ENCODE data around the gene ZNF267.

ZNF267 gene

GRCh38 chr16:31876951-31877828 is 3.6 kb downstream of the ZNF267 start:
- H3K36me3 ChIP-seq, result peaks cover 8% of the 10 kb centered on the region
- DNase-seq, result no peak

DNA sequence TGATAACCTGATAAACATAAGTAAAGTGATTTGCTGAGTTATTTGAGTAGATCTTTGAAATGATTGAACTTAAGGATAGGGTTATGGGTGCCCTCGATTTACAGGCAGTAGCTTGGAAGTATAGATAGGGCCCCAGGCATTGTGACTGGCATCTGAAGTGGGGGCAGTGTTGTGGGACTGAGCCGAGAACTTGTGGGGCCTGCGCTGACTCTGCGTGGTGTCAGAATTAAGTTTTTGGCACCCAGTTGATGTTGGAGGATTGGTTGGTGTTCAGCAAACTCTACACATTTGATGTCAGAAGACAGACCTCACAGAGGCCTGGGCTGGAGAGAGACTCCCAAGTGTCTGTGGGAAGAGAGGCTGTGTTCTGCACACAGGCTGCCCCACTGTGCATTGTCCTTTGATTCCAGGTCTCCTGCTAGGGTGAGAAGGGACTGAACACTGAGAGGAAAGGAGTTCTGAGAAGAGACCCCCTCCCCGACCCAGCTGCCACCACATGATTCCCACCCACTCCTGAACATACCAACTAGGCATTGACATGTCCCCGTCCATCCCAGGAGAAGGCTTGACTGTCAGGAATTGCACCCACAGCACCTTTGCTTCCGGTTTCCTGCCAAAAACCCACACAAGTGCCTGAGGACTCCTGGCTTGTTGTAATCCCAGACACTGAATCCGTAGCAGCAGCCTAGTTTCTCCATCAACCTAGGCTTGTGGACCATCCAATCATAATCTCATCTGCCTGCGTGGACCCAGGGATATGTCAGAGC is 4.5 kb downstream of the ZNF267 start:
- H3K27me3 ChIP-seq (ENCODE audit: insufficient read depth, low read depth, severe bottlenecking), result no peaks in the 10 kb centered on the region
- H3K9me3 ChIP-seq (ENCODE audit: severe bottlenecking), result no peaks in the 10 kb centered on the region
- no peak overlapping the region for H3K27ac ChIP-seq
- H3K36me3 ChIP-seq, result peaks cover 8% of the 10 kb centered on the region
- TF ChIP-seq, protein P1, sequence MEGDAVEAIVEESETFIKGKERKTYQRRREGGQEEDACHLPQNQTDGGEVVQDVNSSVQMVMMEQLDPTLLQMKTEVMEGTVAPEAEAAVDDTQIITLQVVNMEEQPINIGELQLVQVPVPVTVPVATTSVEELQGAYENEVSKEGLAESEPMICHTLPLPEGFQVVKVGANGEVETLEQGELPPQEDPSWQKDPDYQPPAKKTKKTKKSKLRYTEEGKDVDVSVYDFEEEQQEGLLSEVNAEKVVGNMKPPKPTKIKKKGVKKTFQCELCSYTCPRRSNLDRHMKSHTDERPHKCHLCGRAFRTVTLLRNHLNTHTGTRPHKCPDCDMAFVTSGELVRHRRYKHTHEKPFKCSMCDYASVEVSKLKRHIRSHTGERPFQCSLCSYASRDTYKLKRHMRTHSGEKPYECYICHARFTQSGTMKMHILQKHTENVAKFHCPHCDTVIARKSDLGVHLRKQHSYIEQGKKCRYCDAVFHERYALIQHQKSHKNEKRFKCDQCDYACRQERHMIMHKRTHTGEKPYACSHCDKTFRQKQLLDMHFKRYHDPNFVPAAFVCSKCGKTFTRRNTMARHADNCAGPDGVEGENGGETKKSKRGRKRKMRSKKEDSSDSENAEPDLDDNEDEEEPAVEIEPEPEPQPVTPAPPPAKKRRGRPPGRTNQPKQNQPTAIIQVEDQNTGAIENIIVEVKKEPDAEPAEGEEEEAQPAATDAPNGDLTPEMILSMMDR (IDR thresholded peaks at IDR 0.05; ENCODE audit: low read depth, low read length), result no peak
- no peak overlapping the region for H3K4me3 ChIP-seq (ENCODE audit: low read depth, low read length)
- DNase-seq, result no peak

More at GRCh38 chr16:31876951-31877828, 3.6 kb downstream of the ZNF267 start:
- TF ChIP-seq, protein P1 (IDR thresholded peaks at IDR 0.05; ENCODE audit: low read depth, low read length), result no peak
- H3K27ac ChIP-seq, result no peak overlapping the region
- H3K4me3 ChIP-seq (ENCODE audit: low read depth, low read length), result no peak overlapping the region
- no peaks in the 10 kb centered on the region for H3K9me3 ChIP-seq (ENCODE audit: severe bottlenecking)
- no peaks in the 10 kb centered on the region for H3K27me3 ChIP-seq (ENCODE audit: insufficient read depth, low read depth, severe bottlenecking)

DNA sequence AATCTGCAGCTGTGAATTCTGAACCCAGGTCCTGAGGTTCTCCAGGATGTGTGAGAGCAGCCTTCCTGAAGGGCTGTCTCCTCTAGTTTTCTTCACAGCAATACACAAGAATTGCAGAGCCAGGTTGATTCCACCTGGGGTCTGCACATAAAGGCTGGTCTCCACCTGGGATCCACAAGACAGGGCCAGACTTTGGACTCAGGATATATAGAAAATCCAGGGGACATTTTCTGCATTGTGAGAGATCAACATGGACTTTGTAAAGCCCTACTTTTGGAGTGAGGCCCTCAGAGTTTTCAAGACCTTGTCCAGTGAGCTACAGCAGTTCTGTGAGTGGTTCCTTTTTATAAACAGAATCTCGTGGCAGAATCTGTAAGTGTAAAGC is 6.3 kb downstream of the ZNF267 start:
- Histone ChIP-seq H3K9me3 (ENCODE audit: severe bottlenecking) (no peaks in the 10 kb centered on the region), H3K36me3 (peaks cover 3% of the 10 kb centered on the region), H3K4me3 (ENCODE audit: low read depth, low read length) (no peak overlapping the region), H3K27ac (no peak overlapping the region), H3K27me3 (ENCODE audit: insufficient read depth, low read depth, severe bottlenecking) (no peaks in the 10 kb centered on the region)
- TF ChIP-seq, protein P1 (IDR thresholded peaks at IDR 0.05; ENCODE audit: low read depth, low read length), result no peak
- DNase-seq, result no peak

DNA sequence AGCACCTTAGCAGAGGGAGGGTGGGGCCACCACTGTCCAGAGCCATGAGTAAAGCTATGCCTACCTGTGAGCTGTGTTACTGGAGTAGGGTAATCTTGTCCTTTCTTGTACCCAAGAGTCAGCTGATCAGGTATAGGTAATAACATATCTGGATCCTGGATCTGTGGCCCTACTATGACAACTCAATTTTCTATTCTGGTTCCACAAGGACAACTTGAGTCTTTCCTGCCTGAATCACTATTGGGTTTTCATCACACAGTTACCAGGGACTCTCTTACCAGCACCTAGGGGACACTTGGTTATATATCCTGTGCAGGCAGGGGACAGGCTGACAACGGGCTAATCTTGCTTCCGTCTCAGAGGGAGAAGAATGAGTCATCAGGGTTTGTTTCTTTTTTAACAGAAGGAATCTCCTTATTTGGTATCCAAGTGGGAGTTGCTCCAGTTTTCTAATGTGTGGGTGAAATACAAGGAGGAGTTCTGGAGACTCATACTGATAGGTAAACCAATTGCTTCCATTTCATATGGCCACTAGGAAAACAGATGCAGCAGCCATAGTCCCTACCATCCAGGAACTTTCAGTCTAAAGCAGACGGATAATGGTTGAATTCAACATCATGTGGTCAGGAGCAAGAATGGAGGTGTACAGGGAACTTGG is 6.8 kb downstream of the ZNF267 start:
- DNase-seq, result no peak
- Histone ChIP-seq H3K4me3 (ENCODE audit: low read depth, low read length) (no peak overlapping the region), H3K27me3 (ENCODE audit: insufficient read depth, low read depth, severe bottlenecking) (no peaks in the 10 kb centered on the region), H3K27ac (no peak overlapping the region), H3K36me3 (peaks cover 5% of the 10 kb centered on the region), H3K9me3 (ENCODE audit: severe bottlenecking) (no peaks in the 10 kb centered on the region)
- TF ChIP-seq, protein P1 (IDR thresholded peaks at IDR 0.05; ENCODE audit: low read depth, low read length), result no peak

DNA sequence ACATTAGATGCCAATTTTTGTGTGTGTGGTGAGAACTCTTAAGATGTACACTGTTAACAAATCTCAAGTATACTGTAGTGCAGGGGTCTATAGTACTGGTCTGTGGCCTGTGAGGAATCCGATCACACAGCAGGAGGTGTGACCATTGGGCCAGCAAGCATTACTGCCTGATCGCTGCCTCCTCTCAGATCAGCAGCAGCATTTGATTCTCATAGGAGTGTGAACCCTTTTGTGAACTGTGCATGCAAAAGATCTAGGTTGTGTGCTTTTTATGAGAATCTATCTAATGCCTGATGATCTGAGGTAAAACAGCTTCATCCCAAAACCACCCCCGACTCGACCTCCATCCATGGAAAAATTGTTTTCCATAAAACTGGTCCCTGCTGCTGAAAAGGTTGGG is 12.6 kb downstream of the ZNF267 start:
- no peak overlapping the region for H3K27ac ChIP-seq
- no peak for DNase-seq
- peaks cover 29% of the 10 kb centered on the region for H3K36me3 ChIP-seq
- no peaks in the 10 kb centered on the region for H3K9me3 ChIP-seq (ENCODE audit: severe bottlenecking)
- no peaks in the 10 kb centered on the region for H3K27me3 ChIP-seq (ENCODE audit: insufficient read depth, low read depth, severe bottlenecking)
- no peak overlapping the region for H3K4me3 ChIP-seq (ENCODE audit: low read depth, low read length)
- TF ChIP-seq, protein P1 (IDR thresholded peaks at IDR 0.05; ENCODE audit: low read depth, low read length), result no peak
